ENCODE results near the gene VAC14.

VAC14 gene

GRCh38 chr16:70638814-70639792 is 161.9 kb downstream of the VAC14 start:
- DNase-seq: no peak

All from left hindlimb (tissue), 1 donor.